ENCODE data around the gene LRRTM3.

LRRTM3 gene

GRCh38 chr10:67046507-67046906 lies 120.7 kb downstream of the LRRTM3 start:
- Histone ChIP-seq H3K4me1 (ENCODE audit: low read depth, poor library complexity, severe bottlenecking) (no peaks in the 10 kb centered on the region), H3K79me2 (ENCODE audit: insufficient read depth, low read depth) (no peaks in the 10 kb centered on the region), H3K27ac (no peak overlapping the region), H3K27me3 (ENCODE audit: insufficient read depth, low read depth) (no peaks in the 10 kb centered on the region), H3K4me2 (no peak overlapping the region), H3K4me3 (IDR thresholded peaks at IDR 0.05; ENCODE audit: insufficient read depth, low read depth, low read length) (no peak overlapping the region), H4K20me1 (ENCODE audit: insufficient read depth) (no peaks in the 10 kb centered on the region), H3K36me3 (ENCODE audit: insufficient read depth) (no peaks in the 10 kb centered on the region), H2AFZ (ENCODE audit: low read depth) (no peak overlapping the region), H3K9ac (no peak overlapping the region)
- no peak for TF ChIP-seq CTCF (conservative IDR thresholded peaks at IDR 0.05; ENCODE audit: low read depth, low read length)

DNA sequence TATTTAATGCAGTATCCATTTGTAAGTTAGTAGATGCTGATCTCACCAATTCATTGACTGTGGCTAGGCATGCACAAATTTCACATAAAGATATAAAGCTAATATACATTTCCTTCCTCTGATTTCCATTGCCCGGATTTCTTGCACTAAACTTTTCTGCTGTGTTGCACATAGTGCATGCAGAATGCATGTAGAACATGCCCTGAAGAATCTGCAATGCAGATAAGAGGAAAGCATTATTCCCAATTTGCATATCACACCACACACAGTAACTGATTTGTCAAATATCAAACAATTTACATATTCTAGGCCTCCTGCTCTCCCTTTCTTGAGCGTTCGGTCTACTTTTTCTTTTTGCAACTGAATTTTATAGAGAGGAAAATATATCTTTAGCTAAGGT lies 124.2 kb downstream of the LRRTM3 start:
- H3K4me2 ChIP-seq = no peak overlapping the region
- H3K4me3 ChIP-seq (IDR thresholded peaks at IDR 0.05; ENCODE audit: insufficient read depth, low read depth, low read length) = no peak overlapping the region
- H3K27me3 ChIP-seq (ENCODE audit: insufficient read depth, low read depth) = no peaks in the 10 kb centered on the region
- no peaks in the 10 kb centered on the region for H3K36me3 ChIP-seq (ENCODE audit: insufficient read depth)
- H2AFZ ChIP-seq (ENCODE audit: low read depth) = no peak overlapping the region
- no peak for TF ChIP-seq CTCF (conservative IDR thresholded peaks at IDR 0.05; ENCODE audit: low read depth, low read length)
- H3K9ac ChIP-seq = no peak overlapping the region
- H4K20me1 ChIP-seq (ENCODE audit: insufficient read depth) = no peaks in the 10 kb centered on the region
- no peak overlapping the region for H3K27ac ChIP-seq
- no peaks in the 10 kb centered on the region for H3K4me1 ChIP-seq (ENCODE audit: low read depth, poor library complexity, severe bottlenecking)
- H3K79me2 ChIP-seq (ENCODE audit: insufficient read depth, low read depth) = no peaks in the 10 kb centered on the region

DNA sequence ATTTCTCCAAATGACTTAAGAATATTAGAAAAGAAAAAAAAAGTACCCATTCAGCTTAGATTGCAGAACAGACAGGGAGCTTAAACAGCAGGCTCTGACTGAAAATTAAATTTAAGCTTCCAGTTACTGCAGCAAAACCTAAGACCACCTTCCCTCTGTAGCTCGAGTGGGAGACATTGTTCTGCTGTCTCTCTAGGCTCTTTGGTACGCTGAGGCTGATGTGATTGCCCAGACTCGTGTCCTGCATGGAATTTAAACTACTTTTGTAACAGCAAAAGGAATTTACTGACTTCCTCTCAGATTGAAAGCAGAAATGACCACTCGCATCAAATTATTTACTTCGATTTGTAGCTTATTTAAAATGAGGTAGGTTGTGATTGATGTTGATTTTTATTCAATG lies 124.6 kb downstream of the LRRTM3 start:
- H3K4me1 ChIP-seq (ENCODE audit: low read depth, poor library complexity, severe bottlenecking) = no peaks in the 10 kb centered on the region
- TF ChIP-seq CTCF (conservative IDR thresholded peaks at IDR 0.05; ENCODE audit: low read depth, low read length) = no peak
- H3K79me2 ChIP-seq (ENCODE audit: insufficient read depth, low read depth) = no peaks in the 10 kb centered on the region
- no peaks in the 10 kb centered on the region for H3K36me3 ChIP-seq (ENCODE audit: insufficient read depth)
- H3K9ac ChIP-seq = no peak overlapping the region
- H3K4me3 ChIP-seq (IDR thresholded peaks at IDR 0.05; ENCODE audit: insufficient read depth, low read depth, low read length) = no peak overlapping the region
- no peaks in the 10 kb centered on the region for H4K20me1 ChIP-seq (ENCODE audit: insufficient read depth)
- no peak overlapping the region for H2AFZ ChIP-seq (ENCODE audit: low read depth)
- H3K4me2 ChIP-seq = no peak overlapping the region
- H3K27ac ChIP-seq = no peak overlapping the region
- no peaks in the 10 kb centered on the region for H3K27me3 ChIP-seq (ENCODE audit: insufficient read depth, low read depth)

- Histone ChIP-seq H3K27me3 (ENCODE audit: insufficient read depth, low read depth) (no peaks in the 10 kb centered on the region), H3K27ac (no peak overlapping the region)
Measured at GRCh38 chr10:67072654-67073053, 146.8 kb downstream of the LRRTM3 start.

More at GRCh38 chr10:67072654-67073053, 146.8 kb downstream of the LRRTM3 start:
- H3K4me1 ChIP-seq (ENCODE audit: low read depth, poor library complexity, severe bottlenecking) = no peaks in the 10 kb centered on the region
- H3K79me2 ChIP-seq (ENCODE audit: insufficient read depth, low read depth) = no peaks in the 10 kb centered on the region
- H3K36me3 ChIP-seq (ENCODE audit: insufficient read depth) = no peaks in the 10 kb centered on the region
- no peak for TF ChIP-seq CTCF (conservative IDR thresholded peaks at IDR 0.05; ENCODE audit: low read depth, low read length)
- H3K4me2 ChIP-seq = no peak overlapping the region
- H2AFZ ChIP-seq (ENCODE audit: low read depth) = no peak overlapping the region
- no peak overlapping the region for H3K4me3 ChIP-seq (IDR thresholded peaks at IDR 0.05; ENCODE audit: insufficient read depth, low read depth, low read length)
- H3K9ac ChIP-seq = no peak overlapping the region
- no peaks in the 10 kb centered on the region for H4K20me1 ChIP-seq (ENCODE audit: insufficient read depth)

Data from KMS-11 (cell line).